ENCODE measurements around the gene TLX2. TPM values are rescaled to one million over a fixed set of nuclear protein-coding genes. Genes with fewer than 3 reads are reported as not detected.

TLX2 gene
- total and polyA plus RNA-seq, 2 of the 13 experiments (the other 11 are each of a cell fraction or from before 2014, with no cell fraction given), result 0.05 to 0.20 TPM

DNA sequence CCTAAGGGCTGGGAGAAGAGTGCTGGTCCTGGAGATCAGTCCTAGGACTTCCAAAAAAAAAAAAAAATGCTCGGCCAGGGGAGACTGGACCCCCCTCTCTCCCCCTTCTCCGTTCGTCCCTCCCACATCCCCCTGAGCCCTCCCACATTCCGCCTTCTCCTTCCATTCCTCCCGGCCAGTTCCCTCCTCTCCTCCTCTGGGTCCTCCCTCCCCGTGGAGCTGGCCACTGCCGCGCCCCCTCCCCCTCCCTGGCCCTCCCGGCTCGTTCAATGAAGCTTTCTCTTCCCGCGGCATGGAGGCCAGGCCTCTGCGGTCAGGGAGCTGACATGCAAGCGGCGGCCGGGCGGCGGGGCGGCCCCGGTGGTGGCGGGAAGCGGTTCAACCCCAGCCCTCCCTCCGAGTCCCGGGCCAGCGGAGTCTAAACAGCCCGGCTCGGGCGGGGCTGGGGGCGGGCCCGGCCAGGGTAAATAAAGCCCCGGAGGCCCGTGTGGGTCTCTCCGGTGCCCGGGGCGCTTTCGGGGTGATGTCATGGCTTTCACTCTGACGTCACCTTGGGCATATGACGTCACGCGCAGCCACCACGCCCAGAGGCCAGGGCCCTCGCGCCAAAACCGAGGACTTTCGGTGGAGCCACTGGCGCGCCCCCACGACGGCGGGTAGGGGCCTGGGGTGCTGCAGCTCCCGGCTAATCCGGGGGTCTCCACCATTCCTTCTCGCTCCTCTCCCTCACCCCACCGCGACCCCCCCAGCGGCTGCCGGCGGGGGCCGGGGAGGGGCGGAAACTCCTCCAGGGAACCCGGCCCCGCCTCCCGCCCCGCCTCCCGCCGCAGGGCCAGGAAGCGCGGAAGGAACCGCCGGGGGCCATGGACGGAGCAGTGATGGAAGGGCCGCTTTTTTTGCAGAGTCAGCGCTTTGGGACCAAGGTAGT is 39.9 kb downstream of the TLX2 start, which contains the start of the genes DOK1 and LOXL3 (continued):
- TF ChIP-seq, protein P1, sequence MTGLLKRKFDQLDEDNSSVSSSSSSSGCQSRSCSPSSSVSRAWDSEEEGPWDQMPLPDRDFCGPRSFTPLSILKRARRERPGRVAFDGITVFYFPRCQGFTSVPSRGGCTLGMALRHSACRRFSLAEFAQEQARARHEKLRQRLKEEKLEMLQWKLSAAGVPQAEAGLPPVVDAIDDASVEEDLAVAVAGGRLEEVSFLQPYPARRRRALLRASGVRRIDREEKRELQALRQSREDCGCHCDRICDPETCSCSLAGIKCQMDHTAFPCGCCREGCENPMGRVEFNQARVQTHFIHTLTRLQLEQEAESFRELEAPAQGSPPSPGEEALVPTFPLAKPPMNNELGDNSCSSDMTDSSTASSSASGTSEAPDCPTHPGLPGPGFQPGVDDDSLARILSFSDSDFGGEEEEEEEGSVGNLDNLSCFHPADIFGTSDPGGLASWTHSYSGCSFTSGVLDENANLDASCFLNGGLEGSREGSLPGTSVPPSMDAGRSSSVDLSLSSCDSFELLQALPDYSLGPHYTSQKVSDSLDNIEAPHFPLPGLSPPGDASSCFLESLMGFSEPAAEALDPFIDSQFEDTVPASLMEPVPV (CRISPR knock-in tag; IDR thresholded peaks at IDR 0.05), result peak; percentile 69; the same call in 1 of the 2 replicates
- TF ChIP-seq, protein P2, sequence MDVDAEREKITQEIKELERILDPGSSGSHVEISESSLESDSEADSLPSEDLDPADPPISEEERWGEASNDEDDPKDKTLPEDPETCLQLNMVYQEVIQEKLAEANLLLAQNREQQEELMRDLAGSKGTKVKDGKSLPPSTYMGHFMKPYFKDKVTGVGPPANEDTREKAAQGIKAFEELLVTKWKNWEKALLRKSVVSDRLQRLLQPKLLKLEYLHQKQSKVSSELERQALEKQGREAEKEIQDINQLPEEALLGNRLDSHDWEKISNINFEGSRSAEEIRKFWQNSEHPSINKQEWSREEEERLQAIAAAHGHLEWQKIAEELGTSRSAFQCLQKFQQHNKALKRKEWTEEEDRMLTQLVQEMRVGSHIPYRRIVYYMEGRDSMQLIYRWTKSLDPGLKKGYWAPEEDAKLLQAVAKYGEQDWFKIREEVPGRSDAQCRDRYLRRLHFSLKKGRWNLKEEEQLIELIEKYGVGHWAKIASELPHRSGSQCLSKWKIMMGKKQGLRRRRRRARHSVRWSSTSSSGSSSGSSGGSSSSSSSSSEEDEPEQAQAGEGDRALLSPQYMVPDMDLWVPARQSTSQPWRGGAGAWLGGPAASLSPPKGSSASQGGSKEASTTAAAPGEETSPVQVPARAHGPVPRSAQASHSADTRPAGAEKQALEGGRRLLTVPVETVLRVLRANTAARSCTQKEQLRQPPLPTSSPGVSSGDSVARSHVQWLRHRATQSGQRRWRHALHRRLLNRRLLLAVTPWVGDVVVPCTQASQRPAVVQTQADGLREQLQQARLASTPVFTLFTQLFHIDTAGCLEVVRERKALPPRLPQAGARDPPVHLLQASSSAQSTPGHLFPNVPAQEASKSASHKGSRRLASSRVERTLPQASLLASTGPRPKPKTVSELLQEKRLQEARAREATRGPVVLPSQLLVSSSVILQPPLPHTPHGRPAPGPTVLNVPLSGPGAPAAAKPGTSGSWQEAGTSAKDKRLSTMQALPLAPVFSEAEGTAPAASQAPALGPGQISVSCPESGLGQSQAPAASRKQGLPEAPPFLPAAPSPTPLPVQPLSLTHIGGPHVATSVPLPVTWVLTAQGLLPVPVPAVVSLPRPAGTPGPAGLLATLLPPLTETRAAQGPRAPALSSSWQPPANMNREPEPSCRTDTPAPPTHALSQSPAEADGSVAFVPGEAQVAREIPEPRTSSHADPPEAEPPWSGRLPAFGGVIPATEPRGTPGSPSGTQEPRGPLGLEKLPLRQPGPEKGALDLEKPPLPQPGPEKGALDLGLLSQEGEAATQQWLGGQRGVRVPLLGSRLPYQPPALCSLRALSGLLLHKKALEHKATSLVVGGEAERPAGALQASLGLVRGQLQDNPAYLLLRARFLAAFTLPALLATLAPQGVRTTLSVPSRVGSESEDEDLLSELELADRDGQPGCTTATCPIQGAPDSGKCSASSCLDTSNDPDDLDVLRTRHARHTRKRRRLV (CRISPR knock-in tag; IDR thresholded peaks at IDR 0.05), result 0 out of 2 replicates have a peak, but pooled peaks have one; percentile 44
- 0 out of 2 replicates have a peak, but pooled peaks have one; percentile 37 for TF ChIP-seq TBX2 (CRISPR knock-in tag; IDR thresholded peaks at IDR 0.05; ENCODE audit: borderline replicate concordance)
- TF ChIP-seq ETV6 (CRISPR knock-in tag; conservative IDR thresholded peaks at IDR 0.05), result no peak
- TF ChIP-seq, protein P3, sequence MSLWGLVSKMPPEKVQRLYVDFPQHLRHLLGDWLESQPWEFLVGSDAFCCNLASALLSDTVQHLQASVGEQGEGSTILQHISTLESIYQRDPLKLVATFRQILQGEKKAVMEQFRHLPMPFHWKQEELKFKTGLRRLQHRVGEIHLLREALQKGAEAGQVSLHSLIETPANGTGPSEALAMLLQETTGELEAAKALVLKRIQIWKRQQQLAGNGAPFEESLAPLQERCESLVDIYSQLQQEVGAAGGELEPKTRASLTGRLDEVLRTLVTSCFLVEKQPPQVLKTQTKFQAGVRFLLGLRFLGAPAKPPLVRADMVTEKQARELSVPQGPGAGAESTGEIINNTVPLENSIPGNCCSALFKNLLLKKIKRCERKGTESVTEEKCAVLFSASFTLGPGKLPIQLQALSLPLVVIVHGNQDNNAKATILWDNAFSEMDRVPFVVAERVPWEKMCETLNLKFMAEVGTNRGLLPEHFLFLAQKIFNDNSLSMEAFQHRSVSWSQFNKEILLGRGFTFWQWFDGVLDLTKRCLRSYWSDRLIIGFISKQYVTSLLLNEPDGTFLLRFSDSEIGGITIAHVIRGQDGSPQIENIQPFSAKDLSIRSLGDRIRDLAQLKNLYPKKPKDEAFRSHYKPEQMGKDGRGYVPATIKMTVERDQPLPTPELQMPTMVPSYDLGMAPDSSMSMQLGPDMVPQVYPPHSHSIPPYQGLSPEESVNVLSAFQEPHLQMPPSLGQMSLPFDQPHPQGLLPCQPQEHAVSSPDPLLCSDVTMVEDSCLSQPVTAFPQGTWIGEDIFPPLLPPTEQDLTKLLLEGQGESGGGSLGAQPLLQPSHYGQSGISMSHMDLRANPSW (CRISPR knock-in tag; IDR thresholded peaks at IDR 0.05; ENCODE audit: borderline replicate concordance), result no peak
- TF ChIP-seq ZFX (CRISPR knock-in tag; IDR thresholded peaks at IDR 0.05; ENCODE audit: low read depth), result peak; percentile 60; the same call in 1 of the 2 replicates
- no peak for TF ChIP-seq ZNF556 (CRISPR knock-in tag; IDR thresholded peaks at IDR 0.05; ENCODE audit: borderline replicate concordance)
- TF ChIP-seq PITX1 (CRISPR knock-in tag; IDR thresholded peaks at IDR 0.05), result 0 out of 2 replicates have a peak, but pooled peaks have one; percentile 19
- TF ChIP-seq, protein P4, sequence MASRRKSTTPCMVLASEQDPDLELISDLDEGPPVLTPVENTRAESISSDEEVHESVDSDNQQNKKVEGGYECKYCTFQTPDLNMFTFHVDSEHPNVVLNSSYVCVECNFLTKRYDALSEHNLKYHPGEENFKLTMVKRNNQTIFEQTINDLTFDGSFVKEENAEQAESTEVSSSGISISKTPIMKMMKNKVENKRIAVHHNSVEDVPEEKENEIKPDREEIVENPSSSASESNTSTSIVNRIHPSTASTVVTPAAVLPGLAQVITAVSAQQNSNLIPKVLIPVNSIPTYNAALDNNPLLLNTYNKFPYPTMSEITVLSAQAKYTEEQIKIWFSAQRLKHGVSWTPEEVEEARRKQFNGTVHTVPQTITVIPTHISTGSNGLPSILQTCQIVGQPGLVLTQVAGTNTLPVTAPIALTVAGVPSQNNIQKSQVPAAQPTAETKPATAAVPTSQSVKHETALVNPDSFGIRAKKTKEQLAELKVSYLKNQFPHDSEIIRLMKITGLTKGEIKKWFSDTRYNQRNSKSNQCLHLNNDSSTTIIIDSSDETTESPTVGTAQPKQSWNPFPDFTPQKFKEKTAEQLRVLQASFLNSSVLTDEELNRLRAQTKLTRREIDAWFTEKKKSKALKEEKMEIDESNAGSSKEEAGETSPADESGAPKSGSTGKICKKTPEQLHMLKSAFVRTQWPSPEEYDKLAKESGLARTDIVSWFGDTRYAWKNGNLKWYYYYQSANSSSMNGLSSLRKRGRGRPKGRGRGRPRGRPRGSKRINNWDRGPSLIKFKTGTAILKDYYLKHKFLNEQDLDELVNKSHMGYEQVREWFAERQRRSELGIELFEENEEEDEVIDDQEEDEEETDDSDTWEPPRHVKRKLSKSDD (CRISPR knock-in tag; IDR thresholded peaks at IDR 0.05; ENCODE audit: low read depth), result peak; percentile 70; the same call in 1 of the 2 replicates
- TF ChIP-seq MTA1 (CRISPR knock-in tag; IDR thresholded peaks at IDR 0.05; ENCODE audit: borderline replicate concordance), result peak; percentile 21; the same call in 1 of the 2 replicates
- peak; percentile 15; the same call in 1 of the 2 replicates for TF ChIP-seq ZNF619 (CRISPR knock-in tag; IDR thresholded peaks at IDR 0.05)
- no peak for TF ChIP-seq FOXA1 (IDR thresholded peaks at IDR 0.05)
- TF ChIP-seq FOXA1 (CRISPR knock-in tag; IDR thresholded peaks at IDR 0.05), result peak; percentile 26; the same call in 1 of the 2 replicates
- TF ChIP-seq, protein P5, sequence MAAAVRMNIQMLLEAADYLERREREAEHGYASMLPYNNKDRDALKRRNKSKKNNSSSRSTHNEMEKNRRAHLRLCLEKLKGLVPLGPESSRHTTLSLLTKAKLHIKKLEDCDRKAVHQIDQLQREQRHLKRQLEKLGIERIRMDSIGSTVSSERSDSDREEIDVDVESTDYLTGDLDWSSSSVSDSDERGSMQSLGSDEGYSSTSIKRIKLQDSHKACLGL (CRISPR knock-in tag; IDR thresholded peaks at IDR 0.05), result peak; percentile 39; the same call in 1 of the 2 replicates

Measured in HepG2 (cell line).